Trophoblast cell (in vitro differentiated cells and primary cell): ENCODE measurements around the gene KRABD2.

Experiments
- DNase-seq, 2 donors: peaks; one replicate each; pipeline ENCODE4 v3.0.0-alpha.2; 2016
- H2AFZ ChIP-seq: 2 replicates; pipeline ENCODE4 v1.6.1; 2013; ENCODE audit warnings: low read length, moderate library complexity, mild to moderate bottlenecking; ENCODE audit not compliant: insufficient read depth, poor library complexity
- H2AK5ac ChIP-seq: 2 replicates; pipeline ENCODE4 v1.6.1; 2013; ENCODE audit warnings: mild to moderate bottlenecking, low read length
- H2BK120ac ChIP-seq: 2 replicates; pipeline ENCODE4 v1.6.1; 2013; ENCODE audit warnings: low read length, mild to moderate bottlenecking, moderate library complexity; ENCODE audit not compliant: insufficient read depth, poor library complexity
- H2BK12ac ChIP-seq: 2 replicates; pipeline ENCODE4 v1.6.1; 2013; ENCODE audit warnings: mild to moderate bottlenecking, low read length, moderate library complexity
- H2BK5ac ChIP-seq: 2 replicates; pipeline ENCODE4 v1.6.1; 2013; ENCODE audit warnings: low read length, low read depth, moderate library complexity, mild to moderate bottlenecking; ENCODE audit not compliant: poor library complexity
- H3K14ac ChIP-seq: 2 replicates; pipeline ENCODE4 v1.6.1; 2013; ENCODE audit warnings: mild to moderate bottlenecking, low read length
- H3K18ac ChIP-seq: 2 replicates; pipeline ENCODE4 v1.6.1; 2013; ENCODE audit warnings: mild to moderate bottlenecking, low read length
- H3K23ac ChIP-seq: 2 replicates; pipeline ENCODE4 v1.6.1; 2013; ENCODE audit warnings: low read length
- H3K27ac ChIP-seq: 2 replicates; pipeline ENCODE4 v1.5.1; 2013; ENCODE audit warnings: low read depth, mild to moderate bottlenecking, inconsistent platforms, low read length, moderate library complexity
- H3K27me3 ChIP-seq: 2 replicates; pipeline ENCODE4 v1.6.1; 2013; ENCODE audit warnings: inconsistent platforms, mild to moderate bottlenecking, low read length, moderate library complexity; ENCODE audit not compliant: insufficient read depth
- H3K36me3 ChIP-seq, 2 experiments: 1 replicate in 1 of 2; 2 replicates in 1 of 2; pipeline ENCODE4 v1.6.1; 2013; ENCODE audit warnings: low read length in 2 of 2, mild to moderate bottlenecking in 2 of 2, moderate library complexity in 1 of 2; ENCODE audit not compliant: insufficient read depth in 2 of 2, control insufficient read depth in 1 of 2
- H3K4ac ChIP-seq: 2 replicates; pipeline ENCODE4 v1.6.1; 2013; ENCODE audit warnings: low read depth, mild to moderate bottlenecking, low read length, moderate library complexity
- H3K4me1 ChIP-seq, 2 experiments: 1 replicate in 1 of 2; 2 replicates in 1 of 2; pipeline ENCODE4 v1.6.1; 2013; ENCODE audit warnings: low read length in 2 of 2, mild to moderate bottlenecking in 2 of 2, moderate library complexity in 1 of 2; ENCODE audit not compliant: insufficient read depth in 2 of 2, control insufficient read depth in 1 of 2
- H3K4me2 ChIP-seq: 2 replicates; pipeline ENCODE4 v1.6.1; 2013; ENCODE audit warnings: inconsistent platforms, mild to moderate bottlenecking, low read length, moderate library complexity
- H3K4me3 ChIP-seq: 2 replicates; pipeline ENCODE4 v1.5.1; 2013; ENCODE audit warnings: mild to moderate bottlenecking, low read depth, low read length, inconsistent platforms
- H3K79me1 ChIP-seq: one replicate; pipeline ENCODE4 v1.6.1; 2013; ENCODE audit warnings: low read length
- H3K79me2 ChIP-seq: 2 replicates; pipeline ENCODE4 v1.6.1; 2013; ENCODE audit warnings: low read length, mild to moderate bottlenecking; ENCODE audit not compliant: control insufficient read depth, insufficient read depth, poor library complexity
- H3K9ac ChIP-seq: 2 replicates; pipeline ENCODE4 v1.6.1; 2013; ENCODE audit warnings: mild to moderate bottlenecking, low read length
- H3K9me3 ChIP-seq: 2 replicates; pipeline ENCODE4 v1.6.1; 2013; ENCODE audit warnings: low read depth, mild to moderate bottlenecking, control low read depth, inconsistent platforms, low read length; ENCODE audit not compliant: insufficient read depth
- H4K12ac ChIP-seq: 2 replicates; pipeline ENCODE4 v1.6.1; 2013; ENCODE audit warnings: low read depth, mild to moderate bottlenecking, low read length, moderate library complexity
- H4K8ac ChIP-seq: 2 replicates; pipeline ENCODE4 v1.6.1; 2013; ENCODE audit warnings: low read depth, mild to moderate bottlenecking, low read length, moderate library complexity
- H4K91ac ChIP-seq: one replicate; pipeline ENCODE4 v1.6.1; 2013; ENCODE audit warnings: low read depth, mild to moderate bottlenecking, low read length, moderate library complexity
- WGBS: extraction: QIAGEN DNeasy Blood & Tissue Kit; methylation state at CpG from one replicate; pipeline ENCODE4 v1.1.7; 2013; ENCODE audit warnings: missing lambda C conversion rate; ENCODE audit not compliant: insufficient read length, insufficient coverage; ENCODE audit errors: extremely low coverage; 5-methylcytosine and 5-hydroxymethylcytosine counted together

KRABD2 gene

GRCh38 chr17:8362651-8363332 is 13.7 kb downstream of the KRABD2 start:
- Histone ChIP-seq H4K91ac (no peak overlapping the region), H3K27me3 (no peaks in the 10 kb centered on the region), H3K9ac (no peak overlapping the region), H3K18ac (no peak overlapping the region), H3K4me3 (no peak overlapping the region), H2BK12ac (no peak overlapping the region), H2AFZ (no peak overlapping the region), H3K9me3 (no peaks in the 10 kb centered on the region), H3K23ac (no peak overlapping the region), H3K4ac (no peak overlapping the region), H3K4me1 (peaks cover 11 to 21% of the 10 kb centered on the region in 2 experiments), H4K12ac (no peak overlapping the region), H2BK120ac (no peak overlapping the region), H2BK5ac (no peak overlapping the region), H3K79me1 (no peaks in the 10 kb centered on the region), H3K4me2 (no peak overlapping the region), H3K36me3 (peaks cover 0 to 3% of the 10 kb centered on the region in 2 experiments), H4K8ac (no peak overlapping the region), H3K27ac (no peak overlapping the region), H3K79me2 (no peaks in the 10 kb centered on the region), H3K14ac (no peak overlapping the region), H2AK5ac (no peak overlapping the region)
- no CpG with 5 or more reads among the region's 4 CpGs for WGBS
- DNase-seq: no peak

GRCh38 chr17:8360751-8361150 is 15.8 kb downstream of the KRABD2 start:
- no peak overlapping the region for H2AK5ac ChIP-seq
- peaks cover 0 to 3% of the 10 kb centered on the region in 2 experiments for H3K36me3 ChIP-seq
- H3K27ac ChIP-seq: no peak overlapping the region
- no peaks in the 10 kb centered on the region for H3K79me1 ChIP-seq
- H3K4me3 ChIP-seq: no peak overlapping the region
- no peaks in the 10 kb centered on the region for H3K79me2 ChIP-seq
- no peaks in the 10 kb centered on the region for H3K27me3 ChIP-seq
- H3K14ac ChIP-seq: no peak overlapping the region
- H2BK5ac ChIP-seq: no peak overlapping the region
- no peak overlapping the region for H2BK120ac ChIP-seq
- H4K12ac ChIP-seq: no peak overlapping the region
- H3K18ac ChIP-seq: no peak overlapping the region
- no peaks in the 10 kb centered on the region for H3K9me3 ChIP-seq
- H3K23ac ChIP-seq: no peak overlapping the region
- H3K9ac ChIP-seq: no peak overlapping the region
- no peak overlapping the region for H2AFZ ChIP-seq
- WGBS: no CpG with 5 or more reads among the region's 3 CpGs
- no peak overlapping the region for H2BK12ac ChIP-seq
- H3K4ac ChIP-seq: no peak overlapping the region
- H3K4me2 ChIP-seq: no peak overlapping the region
- no peak overlapping the region for H4K91ac ChIP-seq
- H4K8ac ChIP-seq: no peak overlapping the region
- peaks cover 11 to 16% of the 10 kb centered on the region in 2 experiments for H3K4me1 ChIP-seq
- no peak for DNase-seq

- no peak for DNase-seq
- Histone ChIP-seq H3K9me3 (no peaks in the 10 kb centered on the region), H4K8ac (no peak overlapping the region), H2AFZ (no peak overlapping the region), H2BK120ac (no peak overlapping the region), H3K18ac (no peak overlapping the region), H2BK12ac (no peak overlapping the region), H3K4me1 (peaks cover 7 to 11% of the 10 kb centered on the region in 2 experiments), H2BK5ac (no peak overlapping the region), H2AK5ac (no peak overlapping the region), H4K12ac (no peak overlapping the region), H3K23ac (no peak overlapping the region), H3K79me2 (no peaks in the 10 kb centered on the region), H4K91ac (no peak overlapping the region), H3K4ac (no peak overlapping the region), H3K4me2 (no peak overlapping the region), H3K9ac (no peak overlapping the region), H3K36me3 (peaks cover 0 to 3% of the 10 kb centered on the region in 2 experiments), H3K4me3 (no peak overlapping the region), H3K14ac (no peak overlapping the region), H3K27ac (no peak overlapping the region), H3K27me3 (no peaks in the 10 kb centered on the region), H3K79me1 (no peaks in the 10 kb centered on the region)
- WGBS: no CpG with 5 or more reads among the region's 3 CpGs
These were observed 16.2 kb downstream of the KRABD2 start for GRCh38 chr17:8360260-8360659.

- no peak overlapping the region for H3K27ac ChIP-seq
- no peaks in the 10 kb centered on the region for H3K79me2 ChIP-seq
- no peak overlapping the region for H3K14ac ChIP-seq
- no peak overlapping the region for H2BK120ac ChIP-seq
- H4K8ac ChIP-seq: no peak overlapping the region
- no peaks in the 10 kb centered on the region for H3K9me3 ChIP-seq
- no peak overlapping the region for H2BK5ac ChIP-seq
- no peaks in the 10 kb centered on the region for H3K27me3 ChIP-seq
- H3K18ac ChIP-seq: no peak overlapping the region
- no peak overlapping the region for H3K4me2 ChIP-seq
- H3K23ac ChIP-seq: no peak overlapping the region
- H3K4me3 ChIP-seq: no peak overlapping the region
- H4K91ac ChIP-seq: no peak overlapping the region
- no CpG with 5 or more reads among the region's 5 CpGs for WGBS
- no peak overlapping the region for H3K4ac ChIP-seq
- H3K9ac ChIP-seq: no peak overlapping the region
- H2AK5ac ChIP-seq: no peak overlapping the region
- no peak overlapping the region for H2BK12ac ChIP-seq
- peak in 1 of 2 donors; percentile 30 for DNase-seq
- no peak overlapping the region for H4K12ac ChIP-seq
- peaks cover 4 to 9% of the 10 kb centered on the region in 2 experiments for H3K4me1 ChIP-seq
- H2AFZ ChIP-seq: no peak overlapping the region
- H3K36me3 ChIP-seq: peaks cover 0 to 3% of the 10 kb centered on the region in 2 experiments
- H3K79me1 ChIP-seq: no peaks in the 10 kb centered on the region
These were observed 16.7 kb downstream of the KRABD2 start for GRCh38 chr17:8359769-8360168.
